Fibroblast of lung (primary cell): ENCODE measurements around the gene MACROD2. TPM values are rescaled to one million over a fixed set of nuclear protein-coding genes. Genes with fewer than 3 reads are reported as not detected.

ENCODE experiments used
- DNase-seq, 2 donors: peaks; one replicate each; pipeline versions ENCODE4 v3.0.0 to v3.0.0-alpha.2; 2010; ENCODE audit warnings: low read depth in 2 of 2
- H2AFZ ChIP-seq: 2 replicates; pipeline ENCODE4 v1.5.1; 2012; ENCODE audit warnings: low read length, control low read depth, inconsistent platforms
- H3K27ac ChIP-seq: 2 replicates; pipeline ENCODE4 v1.5.1; 2011; ENCODE audit warnings: low read length, control low read depth; ENCODE audit not compliant: insufficient read depth
- H3K27me3 ChIP-seq: 2 replicates; pipeline ENCODE4 v1.5.1; 2011; ENCODE audit warnings: mild to moderate bottlenecking, low read length; ENCODE audit not compliant: control insufficient read depth, insufficient read depth
- H3K36me3 ChIP-seq: 2 replicates; pipeline ENCODE4 v1.5.1; 2011; ENCODE audit warnings: low read length; ENCODE audit not compliant: control insufficient read depth, insufficient read depth
- H3K4me1 ChIP-seq: 2 replicates; pipeline ENCODE4 v1.5.1; 2011; ENCODE audit warnings: low read length; ENCODE audit not compliant: control insufficient read depth, insufficient read depth; ENCODE audit errors: extremely low read depth
- H3K4me2 ChIP-seq: 2 replicates; pipeline ENCODE4 v1.5.1; 2011; ENCODE audit warnings: low read length, control low read depth; ENCODE audit not compliant: insufficient read depth; ENCODE audit errors: extremely low read depth
- H3K4me3 ChIP-seq, 4 experiments: fragments of 200-600 bp in 1 of 4; sonication (generic) in 1 of 4; replicated peaks in 1 of 4; 2 replicates each; pipeline ENCODE4 v1.5.1; 2011 to 2016; ENCODE audit warnings: low read length in 4 of 4, low read depth in 3 of 4, mild to moderate bottlenecking in 3 of 4, control low read depth in 2 of 4, inconsistent platforms in 1 of 4, mixed read lengths in 1 of 4; ENCODE audit not compliant: insufficient read depth in 1 of 4; ENCODE audit errors: control extremely low read depth in 1 of 4
- H3K79me2 ChIP-seq: 2 replicates; pipeline ENCODE4 v1.5.1; 2012; ENCODE audit warnings: mild to moderate bottlenecking, low read length, inconsistent platforms; ENCODE audit not compliant: control insufficient read depth, insufficient read depth
- H3K9ac ChIP-seq: 2 replicates; pipeline ENCODE4 v1.5.1; 2011; ENCODE audit warnings: mild to moderate bottlenecking, low read length, control low read depth; ENCODE audit not compliant: insufficient read depth
- H3K9me3 ChIP-seq: 2 replicates; pipeline ENCODE4 v1.5.1; 2012; ENCODE audit warnings: low read depth, low read length; ENCODE audit not compliant: control insufficient read depth, insufficient read depth
- H4K20me1 ChIP-seq: 2 replicates; pipeline ENCODE4 v1.5.1; 2011; ENCODE audit warnings: low read length; ENCODE audit not compliant: control insufficient read depth, insufficient read depth; ENCODE audit errors: extremely low read depth
- CTCF ChIP-seq, 2 donors: IDR thresholded peaks in 1 of 2; conservative IDR thresholded peaks in 1 of 2; 1 replicate in 1 of 2; 2 replicates in 1 of 2; pipeline ENCODE4 v1.5.1; 2011 to 2012; ENCODE audit warnings: low read length in 2 of 2, control low read depth in 1 of 2, inconsistent platforms in 1 of 2, low read depth in 1 of 2, mild to moderate bottlenecking in 1 of 2
- EZH2 ChIP-seq: IDR thresholded peaks from 2 replicates; pipeline ENCODE4 v1.5.1; 2012; ENCODE audit warnings: low read length, control low read depth, mild to moderate bottlenecking; ENCODE audit errors: missing control alignments
- polyA plus RNA-seq, 2 donors: library from polyadenylated mRNA; depleted of rRNA in 1 of 2; stranded (reverse) in 1 of 2; unstranded in 1 of 2; fragments of >200 nt; gene quantifications; 2 replicates each; pipeline ENCODE4 v1.2.1, GENCODE V29; 2011 to 2012; ENCODE audit warnings: missing spikeins in 1 of 2
- total RNA-seq: library from RNA; depleted of rRNA; stranded (reverse); fragments of >200 nt; gene quantifications from 2 replicates; pipeline ENCODE4 v1.2.1, GENCODE V29; 2014

MACROD2 gene
- total and polyA plus RNA-seq, 2 donors (not counting 1 experiment from before 2014, with no cell fraction given) = 0.54 to 1.7 TPM

- Histone ChIP-seq H3K79me2 (no peaks in the 10 kb centered on the region), H3K27me3 (no peaks in the 10 kb centered on the region), H3K36me3 (no peaks in the 10 kb centered on the region), H4K20me1 (no peaks in the 10 kb centered on the region), H3K9ac (no peak overlapping the region), H3K27ac (no peak overlapping the region), H3K4me1 (no peaks in the 10 kb centered on the region), H3K4me3 (no peak overlapping the region), H3K9me3 (no peaks in the 10 kb centered on the region), H3K4me2 (no peak overlapping the region), H2AFZ (no peak overlapping the region)
- no peak for DNase-seq
- TF ChIP-seq CTCF (conservative IDR thresholded peaks at IDR 0.05 in 1 of 2, IDR thresholded peaks at IDR 0.05 in 1 of 2; ENCODE audit: low read depth in 1 of 2, low read length in 2 of 2) (no peak), EZH2 (no peak)
Observed at GRCh38 chr20:15847196-15847784, 1852.0 kb downstream of the MACROD2 start.

- DNase-seq = no peak
- Histone ChIP-seq H3K79me2 (no peaks in the 10 kb centered on the region), H3K4me3 (no peak overlapping the region), H3K4me1 (no peaks in the 10 kb centered on the region), H3K9ac (no peak overlapping the region), H3K27me3 (no peaks in the 10 kb centered on the region), H4K20me1 (no peaks in the 10 kb centered on the region), H3K9me3 (no peaks in the 10 kb centered on the region), H2AFZ (no peak overlapping the region), H3K27ac (no peak overlapping the region), H3K4me2 (no peak overlapping the region), H3K36me3 (no peaks in the 10 kb centered on the region)
- no peak for TF ChIP-seq CTCF (conservative IDR thresholded peaks at IDR 0.05 in 1 of 2, IDR thresholded peaks at IDR 0.05 in 1 of 2; ENCODE audit: low read depth in 1 of 2, low read length in 2 of 2)
- TF ChIP-seq EZH2 = no peak
Observed at GRCh38 chr20:15848126-15848525, 1852.8 kb downstream of the MACROD2 start.

GRCh38 chr20:15848995-15849610 is 1853.8 kb downstream of the MACROD2 start:
- H3K36me3 ChIP-seq = no peaks in the 10 kb centered on the region
- H3K9me3 ChIP-seq = no peaks in the 10 kb centered on the region
- no peaks in the 10 kb centered on the region for H3K4me1 ChIP-seq
- H2AFZ ChIP-seq = no peak overlapping the region
- no peak overlapping the region for H3K4me3 ChIP-seq
- no peak for DNase-seq
- H4K20me1 ChIP-seq = no peaks in the 10 kb centered on the region
- H3K79me2 ChIP-seq = no peaks in the 10 kb centered on the region
- no peaks in the 10 kb centered on the region for H3K27me3 ChIP-seq
- TF ChIP-seq EZH2 (no peak), CTCF (conservative IDR thresholded peaks at IDR 0.05 in 1 of 2, IDR thresholded peaks at IDR 0.05 in 1 of 2; ENCODE audit: low read depth in 1 of 2, low read length in 2 of 2) (no peak)
- no peak overlapping the region for H3K4me2 ChIP-seq
- H3K9ac ChIP-seq = no peak overlapping the region
- H3K27ac ChIP-seq = no peak overlapping the region
